ENCODE data around the gene STXBP1.

- TF ChIP-seq, protein P1, sequence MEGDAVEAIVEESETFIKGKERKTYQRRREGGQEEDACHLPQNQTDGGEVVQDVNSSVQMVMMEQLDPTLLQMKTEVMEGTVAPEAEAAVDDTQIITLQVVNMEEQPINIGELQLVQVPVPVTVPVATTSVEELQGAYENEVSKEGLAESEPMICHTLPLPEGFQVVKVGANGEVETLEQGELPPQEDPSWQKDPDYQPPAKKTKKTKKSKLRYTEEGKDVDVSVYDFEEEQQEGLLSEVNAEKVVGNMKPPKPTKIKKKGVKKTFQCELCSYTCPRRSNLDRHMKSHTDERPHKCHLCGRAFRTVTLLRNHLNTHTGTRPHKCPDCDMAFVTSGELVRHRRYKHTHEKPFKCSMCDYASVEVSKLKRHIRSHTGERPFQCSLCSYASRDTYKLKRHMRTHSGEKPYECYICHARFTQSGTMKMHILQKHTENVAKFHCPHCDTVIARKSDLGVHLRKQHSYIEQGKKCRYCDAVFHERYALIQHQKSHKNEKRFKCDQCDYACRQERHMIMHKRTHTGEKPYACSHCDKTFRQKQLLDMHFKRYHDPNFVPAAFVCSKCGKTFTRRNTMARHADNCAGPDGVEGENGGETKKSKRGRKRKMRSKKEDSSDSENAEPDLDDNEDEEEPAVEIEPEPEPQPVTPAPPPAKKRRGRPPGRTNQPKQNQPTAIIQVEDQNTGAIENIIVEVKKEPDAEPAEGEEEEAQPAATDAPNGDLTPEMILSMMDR (IDR thresholded peaks at IDR 0.05) = no peak
- TF ChIP-seq POLR2A (IDR thresholded peaks at IDR 0.05; ENCODE audit: low read depth) = no peak
- TF ChIP-seq POLR2AphosphoS5 (IDR thresholded peaks at IDR 0.05) = no peak
These were observed 55.8 kb downstream of the STXBP1 start for GRCh38 chr9:127667906-127668305.
